Left ventricle myocardium inferior (tissue), 1 donor: ENCODE measurements around the gene ABCG1. TPM values are rescaled to one million over a fixed set of nuclear protein-coding genes. Genes with fewer than 3 reads are reported as not detected.

Experiments used
- DNase-seq: peaks from one replicate; pipeline ENCODE4 v3.0.0-alpha.2; 2020
- H3K27ac ChIP-seq: fragments of 200-600 bp; replicated peaks from 2 replicates; pipeline ENCODE4 v1.8.0; 2021
- H3K27me3 ChIP-seq: fragments of 200-600 bp; 2 replicates; pipeline ENCODE4 v1.8.0; 2021; ENCODE audit warnings: low read depth
- H3K36me3 ChIP-seq: fragments of 200-600 bp; 2 replicates; pipeline ENCODE4 v1.8.0; 2021
- H3K4me1 ChIP-seq: fragments of 200-600 bp; 2 replicates; pipeline ENCODE4 v1.8.0; 2021
- H3K4me3 ChIP-seq: fragments of 200-600 bp; 2 replicates; pipeline ENCODE4 v1.8.0; 2021; ENCODE audit warnings: mild to moderate bottlenecking, moderate library complexity
- H3K9me3 ChIP-seq: fragments of 200-600 bp; replicated peaks from 2 replicates; pipeline ENCODE4 v1.8.0; 2021
- CTCF ChIP-seq: fragments of 200-600 bp; IDR thresholded peaks from 2 replicates; pipeline ENCODE4 v1.8.0; 2021; ENCODE audit warnings: antibody characterized with exemption, mild to moderate bottlenecking, borderline replicate concordance
- intact Hi-C: fragments of 100-400 bp; cut with micrococcal nuclease; formaldehyde crosslinking; loops from one replicate; pipeline ENCODE4 v1.11.0; 2022
- total RNA-seq: library from RNA; stranded (reverse); fragmentation: NEBNext Ultra II Directional; extraction: Animal tissue kit (Norgen Biotek cat#: 25700); gene quantifications from one replicate; pipeline ENCODE4 v1.2.1, GENCODE V29; 2021
- donor health status: DM: no; HTN: yes; CAD: no; lungs with severe emphysema.

Gene ABCG1
- total RNA-seq, 1 donor from 2014 or later: 8.7 TPM

DNA sequence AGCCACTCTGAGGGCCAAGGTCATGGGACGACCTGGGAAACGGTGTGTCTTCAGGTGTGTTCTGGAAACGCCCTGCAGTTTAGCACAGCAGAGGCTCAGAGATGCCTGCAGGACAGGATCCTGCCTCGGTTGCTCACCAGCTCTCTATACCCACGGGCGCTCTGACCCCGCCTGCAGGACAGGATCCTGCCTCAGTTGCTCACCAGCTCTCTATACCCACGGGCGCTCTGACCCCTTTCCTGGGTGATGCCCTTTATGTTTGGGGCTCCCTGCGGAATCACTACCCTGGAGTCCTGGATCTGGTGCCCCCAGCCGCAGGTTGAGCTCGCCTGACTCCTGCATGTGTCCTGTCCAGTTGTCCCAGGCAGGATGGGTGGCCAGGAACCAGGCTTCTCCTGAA, 63.8 kb downstream of the ABCG1 start:
- no peaks in the 10 kb centered on the region for H3K4me1 ChIP-seq
- H3K4me3 ChIP-seq: no peak overlapping the region
- H3K27ac ChIP-seq: no peak overlapping the region
- DNase-seq: no peak
- H3K36me3 ChIP-seq: peaks cover 60% of the 10 kb centered on the region
- intact Hi-C loops: no loop called here
- H3K27me3 ChIP-seq: no peaks in the 10 kb centered on the region
- no peak for TF ChIP-seq CTCF
- H3K9me3 ChIP-seq: no peaks in the 10 kb centered on the region

DNA sequence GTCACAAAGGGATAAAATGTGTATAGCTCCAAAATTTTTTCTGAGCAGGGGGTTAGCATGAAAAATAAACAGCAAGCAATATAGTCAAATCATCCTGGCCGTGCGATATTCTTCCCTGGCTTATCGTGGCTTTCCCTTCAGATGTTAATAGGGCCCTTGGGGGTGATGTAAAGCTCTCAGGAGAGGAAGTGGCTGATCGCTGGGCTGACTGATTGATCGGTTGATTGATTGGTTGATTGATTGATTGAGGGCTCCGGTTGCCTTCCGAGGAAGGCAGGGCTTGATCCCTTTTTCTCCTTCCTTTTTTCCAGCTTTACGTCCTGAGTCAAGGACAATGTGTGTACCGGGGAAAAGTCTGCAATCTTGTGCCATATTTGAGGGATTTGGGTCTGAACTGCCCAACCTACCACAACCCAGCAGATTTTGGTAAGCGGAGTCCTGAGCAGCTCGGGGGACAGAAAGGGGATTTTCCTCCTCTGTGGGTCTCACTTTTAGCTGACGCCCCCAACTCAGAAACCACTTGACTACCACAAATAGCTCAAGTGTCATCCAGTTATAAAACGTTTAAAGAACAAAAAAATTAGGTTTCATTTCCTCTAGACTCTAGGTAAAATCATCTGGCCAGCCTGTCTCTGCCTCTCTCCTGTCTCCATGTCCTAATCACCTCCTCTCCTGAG, 66.8 kb downstream of the ABCG1 start:
- intact Hi-C loops: no loop called here
- no peak for TF ChIP-seq CTCF

DNA sequence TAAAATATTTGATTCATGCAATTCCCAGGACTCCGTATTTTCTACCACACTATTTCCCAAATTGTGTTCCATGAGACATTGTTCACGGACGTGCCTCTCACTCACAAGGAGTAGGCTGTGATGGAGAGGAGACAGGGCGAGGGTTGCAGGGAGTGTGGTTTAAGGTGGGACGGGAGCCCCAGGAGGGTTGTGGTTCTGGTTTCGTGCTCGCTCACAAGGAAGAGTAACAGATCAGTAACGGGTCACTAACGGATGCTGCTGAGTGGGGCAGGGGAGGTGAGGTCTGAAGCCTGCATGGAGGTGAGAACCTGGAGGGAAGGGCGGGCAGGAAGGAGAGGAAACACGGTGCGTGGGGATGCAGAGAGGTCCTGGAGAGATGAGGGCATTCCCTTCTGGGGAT, 67.5 kb downstream of the ABCG1 start:
- Histone ChIP-seq H3K27ac (no peak overlapping the region), H3K4me1 (no peaks in the 10 kb centered on the region), H3K36me3 (peaks cover 87% of the 10 kb centered on the region), H3K4me3 (no peak overlapping the region), H3K27me3 (no peaks in the 10 kb centered on the region), H3K9me3 (peaks cover 4% of the 10 kb centered on the region)
- DNase-seq: no peak
- intact Hi-C loops: no loop called here
- no peak for TF ChIP-seq CTCF

More for the DNA sequence above, 66.8 kb downstream of the ABCG1 start:
- no peak for DNase-seq
- Histone ChIP-seq H3K27me3 (no peaks in the 10 kb centered on the region), H3K4me3 (no peak overlapping the region), H3K4me1 (no peaks in the 10 kb centered on the region), H3K36me3 (peaks cover 81% of the 10 kb centered on the region), H3K9me3 (peaks cover 4% of the 10 kb centered on the region), H3K27ac (no peak overlapping the region)

- peaks cover 4% of the 10 kb centered on the region for H3K9me3 ChIP-seq
- H3K27ac ChIP-seq: no peak overlapping the region
- intact Hi-C loops: no loop called here
- H3K27me3 ChIP-seq: no peaks in the 10 kb centered on the region
- H3K4me3 ChIP-seq: no peak overlapping the region
- no peaks in the 10 kb centered on the region for H3K4me1 ChIP-seq
- DNase-seq: no peak
- no peak for TF ChIP-seq CTCF
- peaks cover 88% of the 10 kb centered on the region for H3K36me3 ChIP-seq
Observed at GRCh38 chr21:42287193-42288083, 68.5 kb downstream of the ABCG1 start.

DNA sequence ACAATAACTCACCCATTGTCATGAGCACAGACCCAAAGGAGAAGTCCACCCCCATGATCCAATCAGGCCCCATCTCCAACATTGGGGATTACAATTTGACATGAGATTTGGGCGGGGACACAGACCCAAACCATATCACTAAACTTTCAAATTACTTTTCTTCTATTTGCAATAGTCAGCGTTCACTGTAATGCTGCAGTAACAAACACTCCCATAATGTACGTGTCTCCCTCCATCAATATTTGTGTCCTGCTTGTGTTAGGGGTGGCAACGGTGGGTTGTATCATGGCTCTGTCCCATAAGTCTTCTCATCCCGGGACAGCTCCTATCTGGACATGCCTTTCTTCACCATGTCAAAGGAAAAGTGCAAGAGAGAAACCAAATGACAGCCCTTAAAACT, 70.0 kb downstream of the ABCG1 start:
- H3K4me3 ChIP-seq: no peak overlapping the region
- TF ChIP-seq CTCF: no peak
- no peaks in the 10 kb centered on the region for H3K4me1 ChIP-seq
- H3K9me3 ChIP-seq: peaks cover 4% of the 10 kb centered on the region
- no peak for DNase-seq
- H3K36me3 ChIP-seq: peaks cover 78% of the 10 kb centered on the region
- H3K27me3 ChIP-seq: no peaks in the 10 kb centered on the region
- H3K27ac ChIP-seq: no peak overlapping the region
- intact Hi-C loops: no loop called here
